Measurements from ENCODE around the gene MAGEB16. TPM values are rescaled to one million over a fixed set of nuclear protein-coding genes. Genes with fewer than 3 reads are reported as not detected.

The MAGEB16 gene
- total RNA-seq, 1 experiment from 2014 or later, result not detected

DNA sequence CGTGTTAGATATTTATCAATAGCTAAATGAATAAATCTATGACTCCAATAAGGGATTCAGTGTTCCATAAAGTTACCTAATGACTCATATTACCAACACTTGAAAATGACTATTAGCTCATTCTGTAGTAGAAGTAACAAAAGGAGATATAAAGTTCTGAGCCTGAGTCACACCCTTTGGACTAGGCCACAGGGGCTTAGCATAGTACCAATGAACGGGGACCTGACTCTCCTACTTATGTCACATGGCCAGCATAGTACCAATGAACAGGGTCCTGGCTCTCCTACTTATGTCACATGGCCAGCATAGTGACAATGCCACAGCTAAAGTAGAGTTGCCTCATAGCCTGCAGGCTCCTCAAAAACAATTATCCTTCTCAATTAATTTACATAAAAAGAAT is 43.7 kb downstream of the MAGEB16 start:
- Mint-ChIP-seq H3K4me3 (no peak overlapping the region), H3K27ac (no peak overlapping the region), H3K36me3 (0 out of 2 replicates have a peak, but pooled peaks cover 5% of the 10 kb centered on the region), H3K4me1 (0 out of 2 replicates have a peak, but pooled peaks cover 3% of the 10 kb centered on the region), H3K9me3 (peaks cover 9% of the 10 kb centered on the region), H3K27me3 (ENCODE audit: low read depth) (no peaks in the 10 kb centered on the region)
- DNase-seq (ENCODE audit: low spot score), result no peak
- CTCF ChIA-PET, result no interaction called here
- TF ChIP-seq TCF7 (CRISPR knock-in tag; IDR thresholded peaks at IDR 0.05; ENCODE audit: low read depth) (no peak), FOXK1 (CRISPR knock-in tag; IDR thresholded peaks at IDR 0.05) (no peak), ZNF121 (CRISPR knock-in tag; IDR thresholded peaks at IDR 0.05) (no peak), PRRX2 (CRISPR knock-in tag; IDR thresholded peaks at IDR 0.05) (no peak), ZNF317 (CRISPR knock-in tag; IDR thresholded peaks at IDR 0.05; ENCODE audit: borderline replicate concordance, low read depth) (no peak), JAZF1 (CRISPR knock-in tag; IDR thresholded peaks at IDR 0.05) (no peak), FOXP4 (CRISPR knock-in tag; IDR thresholded peaks at IDR 0.05) (no peak), MLX (CRISPR knock-in tag; IDR thresholded peaks at IDR 0.05) (no peak), SMAD3 (CRISPR knock-in tag; IDR thresholded peaks at IDR 0.05; ENCODE audit: borderline replicate concordance) (no peak)
- TF ChIP-seq, protein P1, sequence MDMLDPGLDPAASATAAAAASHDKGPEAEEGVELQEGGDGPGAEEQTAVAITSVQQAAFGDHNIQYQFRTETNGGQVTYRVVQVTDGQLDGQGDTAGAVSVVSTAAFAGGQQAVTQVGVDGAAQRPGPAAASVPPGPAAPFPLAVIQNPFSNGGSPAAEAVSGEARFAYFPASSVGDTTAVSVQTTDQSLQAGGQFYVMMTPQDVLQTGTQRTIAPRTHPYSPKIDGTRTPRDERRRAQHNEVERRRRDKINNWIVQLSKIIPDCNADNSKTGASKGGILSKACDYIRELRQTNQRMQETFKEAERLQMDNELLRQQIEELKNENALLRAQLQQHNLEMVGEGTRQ (CRISPR knock-in tag; IDR thresholded peaks at IDR 0.05), result no peak
- TF ChIP-seq, protein P2, sequence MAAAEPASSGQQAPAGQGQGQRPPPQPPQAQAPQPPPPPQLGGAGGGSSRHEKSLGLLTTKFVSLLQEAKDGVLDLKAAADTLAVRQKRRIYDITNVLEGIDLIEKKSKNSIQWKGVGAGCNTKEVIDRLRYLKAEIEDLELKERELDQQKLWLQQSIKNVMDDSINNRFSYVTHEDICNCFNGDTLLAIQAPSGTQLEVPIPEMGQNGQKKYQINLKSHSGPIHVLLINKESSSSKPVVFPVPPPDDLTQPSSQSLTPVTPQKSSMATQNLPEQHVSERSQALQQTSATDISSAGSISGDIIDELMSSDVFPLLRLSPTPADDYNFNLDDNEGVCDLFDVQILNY (CRISPR knock-in tag; IDR thresholded peaks at IDR 0.05), result no peak
- TF ChIP-seq, protein P3, sequence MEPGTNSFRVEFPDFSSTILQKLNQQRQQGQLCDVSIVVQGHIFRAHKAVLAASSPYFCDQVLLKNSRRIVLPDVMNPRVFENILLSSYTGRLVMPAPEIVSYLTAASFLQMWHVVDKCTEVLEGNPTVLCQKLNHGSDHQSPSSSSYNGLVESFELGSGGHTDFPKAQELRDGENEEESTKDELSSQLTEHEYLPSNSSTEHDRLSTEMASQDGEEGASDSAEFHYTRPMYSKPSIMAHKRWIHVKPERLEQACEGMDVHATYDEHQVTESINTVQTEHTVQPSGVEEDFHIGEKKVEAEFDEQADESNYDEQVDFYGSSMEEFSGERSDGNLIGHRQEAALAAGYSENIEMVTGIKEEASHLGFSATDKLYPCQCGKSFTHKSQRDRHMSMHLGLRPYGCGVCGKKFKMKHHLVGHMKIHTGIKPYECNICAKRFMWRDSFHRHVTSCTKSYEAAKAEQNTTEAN (CRISPR knock-in tag; IDR thresholded peaks at IDR 0.05), result no peak
- ATAC-seq, result no peak
- POLR2A ChIA-PET, result no interaction called here

- Mint-ChIP-seq H3K9me3 (peaks cover 9% of the 10 kb centered on the region), H3K36me3 (0 out of 2 replicates have a peak, but pooled peaks cover 5% of the 10 kb centered on the region), H3K27me3 (ENCODE audit: low read depth) (no peaks in the 10 kb centered on the region), H3K27ac (no peak overlapping the region), H3K4me1 (0 out of 2 replicates have a peak, but pooled peaks cover 3% of the 10 kb centered on the region), H3K4me3 (no peak overlapping the region)
- POLR2A ChIA-PET, result no interaction called here
- DNase-seq (ENCODE audit: low spot score), result no peak
- TF ChIP-seq, protein P4, sequence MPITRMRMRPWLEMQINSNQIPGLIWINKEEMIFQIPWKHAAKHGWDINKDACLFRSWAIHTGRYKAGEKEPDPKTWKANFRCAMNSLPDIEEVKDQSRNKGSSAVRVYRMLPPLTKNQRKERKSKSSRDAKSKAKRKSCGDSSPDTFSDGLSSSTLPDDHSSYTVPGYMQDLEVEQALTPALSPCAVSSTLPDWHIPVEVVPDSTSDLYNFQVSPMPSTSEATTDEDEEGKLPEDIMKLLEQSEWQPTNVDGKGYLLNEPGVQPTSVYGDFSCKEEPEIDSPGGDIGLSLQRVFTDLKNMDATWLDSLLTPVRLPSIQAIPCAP (CRISPR knock-in tag; IDR thresholded peaks at IDR 0.05), result no peak
- no peak for TF ChIP-seq SP1 (CRISPR knock-in tag; conservative IDR thresholded peaks at IDR 0.05)
- TF ChIP-seq GRHL2 (CRISPR knock-in tag; IDR thresholded peaks at IDR 0.05; ENCODE audit: insufficient replicate concordance, severe bottlenecking), result no peak
- TF ChIP-seq PRRX2 (CRISPR knock-in tag; IDR thresholded peaks at IDR 0.05), result no peak
- no peak for TF ChIP-seq ATF1 (CRISPR knock-in tag; IDR thresholded peaks at IDR 0.05)
- TF ChIP-seq SMAD3 (CRISPR knock-in tag; IDR thresholded peaks at IDR 0.05; ENCODE audit: borderline replicate concordance), result no peak
- no peak for TF ChIP-seq RORB (CRISPR knock-in tag; IDR thresholded peaks at IDR 0.05)
- no peak for TF ChIP-seq NFATC4 (CRISPR knock-in tag; IDR thresholded peaks at IDR 0.05)
- no peak for TF ChIP-seq ZNF138 (CRISPR knock-in tag; conservative IDR thresholded peaks at IDR 0.05)
- no peak for ATAC-seq
- CTCF ChIA-PET, result no interaction called here
Measured at GRCh38 chrX:35842674-35843073, 44.5 kb downstream of the MAGEB16 start.

Measured in WTC11 (cell line).